Hepatocyte (in vitro differentiated cells): ENCODE results near the gene RIPOR2.

Experiments
- CTCF ChIP-seq: fragments of 200-600 bp; sonication (generic); IDR thresholded peaks from 2 replicates; pipeline ENCODE4 v1.5.1; 2016; ENCODE audit warnings: antibody characterized with exemption, mild to moderate bottlenecking; ENCODE audit not compliant: poor library complexity
- EZH2 ChIP-seq: fragments of 200-600 bp; sonication (generic); IDR thresholded peaks from 2 replicates; pipeline ENCODE4 v1.6.1; 2016; ENCODE audit warnings: antibody characterized with exemption, mild to moderate bottlenecking, borderline replicate concordance

GRCh38 chr6:24827970-24828369, 107.8 kb downstream of the RIPOR2 start:
- TF ChIP-seq CTCF (no peak), EZH2 (no peak)
